ENCODE measurements around the gene NUDCD3. TPM values are rescaled to one million over a fixed set of nuclear protein-coding genes. Genes with fewer than 3 reads are reported as not detected.

NUDCD3 gene
- polyA plus RNA-seq, 1 donor (not counting 4 experiments of a cell fraction or from before 2014, with no cell fraction given), result 58.7 TPM

DNA sequence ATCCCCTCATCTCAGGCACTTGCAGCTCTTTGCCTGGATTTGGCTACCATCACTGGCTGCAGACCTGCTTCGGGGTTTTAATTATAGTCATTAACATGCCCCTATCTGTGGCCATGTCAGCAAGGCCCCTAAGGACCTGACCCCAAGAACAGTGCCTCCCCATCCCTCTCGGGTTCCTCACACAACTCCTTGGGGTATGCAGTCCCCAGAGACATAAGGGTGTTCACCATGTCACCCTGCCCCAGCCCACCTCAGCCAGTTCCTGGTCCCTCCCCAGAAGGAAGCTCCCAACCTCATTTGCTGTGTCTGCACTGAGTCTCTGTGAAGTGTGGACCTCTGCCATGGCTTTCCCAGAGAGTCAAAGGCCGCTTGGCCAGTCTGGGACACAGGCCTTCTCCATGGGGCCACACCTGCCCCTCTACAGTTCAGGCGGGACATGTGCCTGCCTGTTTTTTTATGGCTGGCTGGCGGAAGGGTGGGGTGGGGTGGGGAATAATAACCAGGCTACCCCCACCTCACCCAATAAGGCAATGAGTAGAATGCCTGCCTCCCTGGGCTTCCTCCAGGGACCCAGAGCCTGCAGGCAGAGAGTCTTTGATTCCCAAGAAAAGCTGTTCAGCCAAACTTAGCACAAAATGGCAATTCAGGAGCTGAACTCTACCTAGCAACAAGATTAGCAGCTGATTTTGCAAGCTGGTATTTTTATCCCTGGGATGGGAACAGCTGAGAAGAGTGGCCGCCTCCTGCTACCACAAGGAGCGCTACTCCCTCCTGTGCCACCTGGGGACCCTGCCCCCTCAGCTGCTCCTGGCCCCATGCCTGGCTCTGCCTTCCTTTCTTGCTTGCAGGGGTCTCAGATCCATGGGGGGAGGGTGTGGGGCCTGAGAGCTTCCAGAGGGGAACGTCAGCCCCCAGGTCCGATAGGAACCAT lies 141.3 kb downstream of the NUDCD3 start:
- DNase-seq (ENCODE audit: low read depth, low spot score), result no peak
- Histone ChIP-seq H2AFZ (ENCODE audit: control insufficient read depth, low read length) (peak overlapping the region; percentile 68), H3K27ac (ENCODE audit: control insufficient read depth, insufficient read depth, low read length) (no peak overlapping the region), H3K79me2 (ENCODE audit: control insufficient read depth, insufficient read depth, low read length) (no peaks in the 10 kb centered on the region), H4K20me1 (ENCODE audit: control insufficient read depth, extremely low read depth, insufficient read depth, low read length) (no peaks in the 10 kb centered on the region), H3K36me3 (ENCODE audit: control insufficient read depth in 2 of 2, extremely low read depth in 1 of 2, insufficient read depth in 2 of 2, low read length in 2 of 2) (no peaks in the 10 kb centered on the region), H3K4me3 (ENCODE audit: control insufficient read depth in 2 of 3, extremely low read depth in 1 of 3, insufficient read depth in 2 of 3, low read depth in 1 of 3, low read length in 3 of 3) (no peak overlapping the region), H3K4me1 (ENCODE audit: control insufficient read depth, extremely low read depth, insufficient read depth, low read length) (peaks cover 10% of the 10 kb centered on the region), H3K4me2 (ENCODE audit: control insufficient read depth, extremely low read depth, insufficient read depth, low read depth, low read length) (peak overlapping the region; percentile 37), H3K9me3 (ENCODE audit: control insufficient read depth, low read depth, low read length) (peaks cover 4% of the 10 kb centered on the region), H3K9ac (ENCODE audit: control insufficient read depth, extremely low read depth, insufficient read depth, low read length) (no peak overlapping the region), H3K9me1 (ENCODE audit: control insufficient read depth, extremely low read depth, insufficient read depth, low read length) (no peaks in the 10 kb centered on the region), H3K27me3 (ENCODE audit: control insufficient read depth, extremely low read depth, insufficient read depth, low read length) (no peaks in the 10 kb centered on the region)
- no peak for FAIRE-seq
- dilution Hi-C loops (cut with MboI; ENCODE audit: extremely low pct_ligation_motif_present, low sequenced_read_pairs), result no loop called here
- no peak for TF ChIP-seq EZH2 (IDR thresholded peaks at IDR 0.05; ENCODE audit: low read length)
- TF ChIP-seq, protein P1, sequence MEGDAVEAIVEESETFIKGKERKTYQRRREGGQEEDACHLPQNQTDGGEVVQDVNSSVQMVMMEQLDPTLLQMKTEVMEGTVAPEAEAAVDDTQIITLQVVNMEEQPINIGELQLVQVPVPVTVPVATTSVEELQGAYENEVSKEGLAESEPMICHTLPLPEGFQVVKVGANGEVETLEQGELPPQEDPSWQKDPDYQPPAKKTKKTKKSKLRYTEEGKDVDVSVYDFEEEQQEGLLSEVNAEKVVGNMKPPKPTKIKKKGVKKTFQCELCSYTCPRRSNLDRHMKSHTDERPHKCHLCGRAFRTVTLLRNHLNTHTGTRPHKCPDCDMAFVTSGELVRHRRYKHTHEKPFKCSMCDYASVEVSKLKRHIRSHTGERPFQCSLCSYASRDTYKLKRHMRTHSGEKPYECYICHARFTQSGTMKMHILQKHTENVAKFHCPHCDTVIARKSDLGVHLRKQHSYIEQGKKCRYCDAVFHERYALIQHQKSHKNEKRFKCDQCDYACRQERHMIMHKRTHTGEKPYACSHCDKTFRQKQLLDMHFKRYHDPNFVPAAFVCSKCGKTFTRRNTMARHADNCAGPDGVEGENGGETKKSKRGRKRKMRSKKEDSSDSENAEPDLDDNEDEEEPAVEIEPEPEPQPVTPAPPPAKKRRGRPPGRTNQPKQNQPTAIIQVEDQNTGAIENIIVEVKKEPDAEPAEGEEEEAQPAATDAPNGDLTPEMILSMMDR (optimal IDR thresholded peaks at IDR 0.05 in 1 of 3, IDR thresholded peaks at IDR 0.05 in 1 of 3, conservative IDR thresholded peaks at IDR 0.05 in 1 of 3; ENCODE audit: extremely low read depth in 1 of 3, insufficient read depth in 2 of 3, low read length in 3 of 3), result peak; percentile 19 to 61 (median 60)

DNA sequence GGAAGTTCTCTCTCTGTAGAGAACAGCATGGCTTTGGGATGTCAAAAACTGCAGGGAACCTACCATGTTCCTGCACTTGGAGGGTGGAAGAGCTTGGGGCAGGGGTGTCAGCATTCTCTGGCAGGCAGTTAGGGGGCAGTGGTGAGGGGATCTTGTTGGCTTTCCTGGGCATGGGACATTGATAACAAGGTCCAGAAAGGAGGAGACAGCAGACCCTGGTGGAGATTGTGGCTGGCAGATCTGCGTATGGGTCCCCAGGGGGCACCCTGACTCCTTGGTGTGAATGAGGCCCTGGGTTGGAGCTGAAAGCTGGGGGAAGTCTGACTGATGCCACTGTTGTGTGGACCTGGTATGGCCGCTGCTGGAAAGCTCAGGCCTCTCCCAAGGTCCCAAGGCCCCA lies 142.2 kb downstream of the NUDCD3 start:
- FAIRE-seq (peak; percentile 32), DNase-seq (ENCODE audit: low read depth, low spot score) (no peak)
- no peak overlapping the region for H3K4me2 ChIP-seq (ENCODE audit: control insufficient read depth, extremely low read depth, insufficient read depth, low read depth, low read length)
- H3K9ac ChIP-seq (ENCODE audit: control insufficient read depth, extremely low read depth, insufficient read depth, low read length), result no peak overlapping the region
- no peak overlapping the region for H3K4me3 ChIP-seq (ENCODE audit: control insufficient read depth in 2 of 3, extremely low read depth in 1 of 3, insufficient read depth in 2 of 3, low read depth in 1 of 3, low read length in 3 of 3)
- no peak overlapping the region for H3K27ac ChIP-seq (ENCODE audit: control insufficient read depth, insufficient read depth, low read length)
- H3K27me3 ChIP-seq (ENCODE audit: control insufficient read depth, extremely low read depth, insufficient read depth, low read length), result no peaks in the 10 kb centered on the region
- no peak overlapping the region for H2AFZ ChIP-seq (ENCODE audit: control insufficient read depth, low read length)
- H3K9me3 ChIP-seq (ENCODE audit: control insufficient read depth, low read depth, low read length), result peaks cover 4% of the 10 kb centered on the region
- no peaks in the 10 kb centered on the region for H3K9me1 ChIP-seq (ENCODE audit: control insufficient read depth, extremely low read depth, insufficient read depth, low read length)
- H3K79me2 ChIP-seq (ENCODE audit: control insufficient read depth, insufficient read depth, low read length), result no peaks in the 10 kb centered on the region
- dilution Hi-C loops (cut with MboI; ENCODE audit: extremely low pct_ligation_motif_present, low sequenced_read_pairs), result no loop called here
- no peaks in the 10 kb centered on the region for H4K20me1 ChIP-seq (ENCODE audit: control insufficient read depth, extremely low read depth, insufficient read depth, low read length)
- peaks cover 10% of the 10 kb centered on the region for H3K4me1 ChIP-seq (ENCODE audit: control insufficient read depth, extremely low read depth, insufficient read depth, low read length)
- no peaks in the 10 kb centered on the region for H3K36me3 ChIP-seq (ENCODE audit: control insufficient read depth in 2 of 2, extremely low read depth in 1 of 2, insufficient read depth in 2 of 2, low read length in 2 of 2)
- TF ChIP-seq, protein P1 (optimal IDR thresholded peaks at IDR 0.05 in 1 of 3, IDR thresholded peaks at IDR 0.05 in 1 of 3, conservative IDR thresholded peaks at IDR 0.05 in 1 of 3; ENCODE audit: extremely low read depth in 1 of 3, insufficient read depth in 2 of 3, low read length in 3 of 3), result peak; percentile 30 to 68 (median 45)
- no peak for TF ChIP-seq EZH2 (IDR thresholded peaks at IDR 0.05; ENCODE audit: low read length)
